ENCODE measurements around the gene FAHD1.

The FAHD1 gene

GRCh38 chr16:1816396-1817275 lies 10.4 kb upstream of the FAHD1 start:
- in situ Hi-C loops (cut with HindIII; ENCODE audit: low sequenced_read_pairs): no loop called here

- in situ Hi-C loops (cut with HindIII; ENCODE audit: low sequenced_read_pairs): no loop called here
Observed at GRCh38 chr16:1817276-1817589, 9.8 kb upstream of the FAHD1 start.

- in situ Hi-C loops (cut with HindIII; ENCODE audit: low sequenced_read_pairs): no loop called here
Observed at GRCh38 chr16:1817716-1818115, 9.3 kb upstream of the FAHD1 start.

- in situ Hi-C loops (cut with HindIII; ENCODE audit: low sequenced_read_pairs): no loop called here
Observed at GRCh38 chr16:1818204-1818872, 8.7 kb upstream of the FAHD1 start.

GRCh38 chr16:1818873-1819525 lies 8.0 kb upstream of the FAHD1 start:
- in situ Hi-C loops (cut with HindIII; ENCODE audit: low sequenced_read_pairs): no loop called here

- in situ Hi-C loops (cut with HindIII; ENCODE audit: low sequenced_read_pairs): no loop called here
Observed at GRCh38 chr16:1819611-1820010, 7.4 kb upstream of the FAHD1 start.

- in situ Hi-C loops (cut with HindIII; ENCODE audit: low sequenced_read_pairs): no loop called here
Observed at GRCh38 chr16:1820096-1820945, 6.7 kb upstream of the FAHD1 start.

GRCh38 chr16:1820946-1821290 lies 6.1 kb upstream of the FAHD1 start:
- in situ Hi-C loops (cut with HindIII; ENCODE audit: low sequenced_read_pairs): no loop called here

GRCh38 chr16:1821861-1822611 lies 5.0 kb upstream of the FAHD1 start:
- in situ Hi-C loops (cut with HindIII; ENCODE audit: low sequenced_read_pairs): no loop called here

- in situ Hi-C loops (cut with HindIII; ENCODE audit: low sequenced_read_pairs): no loop called here
Observed at GRCh38 chr16:1822801-1823200, 4.2 kb upstream of the FAHD1 start.

- in situ Hi-C loops (cut with HindIII; ENCODE audit: low sequenced_read_pairs): no loop called here
Observed at GRCh38 chr16:1823821-1824220, 3.2 kb upstream of the FAHD1 start.

- in situ Hi-C loops (cut with HindIII; ENCODE audit: low sequenced_read_pairs): no loop called here
Observed at GRCh38 chr16:1825381-1825863, 1.6 kb upstream of the FAHD1 start.

GRCh38 chr16:1825864-1826690 lies 929 bp upstream of the FAHD1 start:
- in situ Hi-C loops (cut with HindIII; ENCODE audit: low sequenced_read_pairs): no loop called here

- in situ Hi-C loops (cut with HindIII; ENCODE audit: low sequenced_read_pairs): no loop called here
Observed at GRCh38 chr16:1828645-1829410, 1.8 kb downstream of the FAHD1 start.

- in situ Hi-C loops (cut with HindIII; ENCODE audit: low sequenced_read_pairs): no loop called here
Observed at GRCh38 chr16:1830213-1830612, 3.2 kb downstream of the FAHD1 start.

- in situ Hi-C loops (cut with HindIII; ENCODE audit: low sequenced_read_pairs): no loop called here
Observed at GRCh38 chr16:1831186-1832075, 4.4 kb downstream of the FAHD1 start.

GRCh38 chr16:1832838-1833454 lies 5.9 kb downstream of the FAHD1 start:
- in situ Hi-C loops (cut with HindIII; ENCODE audit: low sequenced_read_pairs): no loop called here
